HG03520 (cell line): ENCODE data around the gene YBX3.
"Not testable (repeated sequence)": the region's sequence is repeated elsewhere in the genome, so short reads cannot be mapped to it uniquely, and the experiment has no call there.

Source experiments
- ATAC-seq: cut with Tn5 transposase; IDR thresholded peaks from one replicate; pipeline ENCODE4 v1.9.1; 2021; ENCODE audit warnings: mild to moderate bottlenecking, moderate library complexity; ENCODE audit not compliant: unreplicated experiment

Gene YBX3

DNA sequence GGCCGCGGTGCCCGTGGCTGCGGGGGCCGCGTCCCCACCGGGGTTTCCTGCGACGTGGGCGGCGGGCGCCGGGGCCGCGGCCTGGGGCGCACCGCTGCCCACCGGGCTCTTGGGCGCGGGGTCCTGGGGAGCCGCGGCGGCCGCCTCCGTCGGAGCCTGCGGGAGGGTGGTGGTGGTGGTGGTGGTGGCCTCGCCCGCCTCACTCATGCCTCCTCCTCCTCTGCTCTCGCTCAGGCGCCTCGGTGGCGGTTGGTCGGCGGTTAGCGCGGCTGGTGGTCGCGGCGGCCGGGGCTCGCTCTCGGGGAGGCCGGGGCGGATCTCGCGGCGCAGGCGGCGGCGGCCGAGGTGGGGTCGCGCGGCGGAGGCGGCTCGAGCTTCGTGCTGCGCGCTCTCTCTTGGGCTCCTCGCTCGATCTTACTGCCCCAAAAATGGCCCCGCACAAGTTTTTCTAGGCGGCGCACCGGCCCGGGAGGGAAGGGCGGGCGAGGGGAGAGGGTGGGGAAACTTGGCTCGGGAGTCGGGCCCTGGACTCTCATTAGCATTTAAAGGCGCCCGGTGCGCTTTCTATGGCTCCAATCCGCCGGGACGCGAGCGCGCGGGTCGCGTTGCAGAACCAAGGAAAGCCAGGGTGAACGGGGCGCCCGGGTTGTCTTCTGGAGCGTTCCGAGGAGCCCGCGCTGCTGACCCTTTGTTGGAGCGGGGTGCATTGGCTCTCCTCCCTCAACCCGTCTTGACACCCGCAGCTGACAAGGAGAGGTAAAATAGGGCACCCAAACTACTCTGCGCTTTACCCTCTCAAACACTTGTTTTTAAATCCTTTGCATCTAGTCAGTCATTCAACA is at the start of gene YBX3:
Gene YBX3 (minus strand): TSS at position 419 of the 842 bp plus-strand sequence. CDS start 212 bp downstream, at position 207.
- peak; percentile 33 for ATAC-seq

DNA sequence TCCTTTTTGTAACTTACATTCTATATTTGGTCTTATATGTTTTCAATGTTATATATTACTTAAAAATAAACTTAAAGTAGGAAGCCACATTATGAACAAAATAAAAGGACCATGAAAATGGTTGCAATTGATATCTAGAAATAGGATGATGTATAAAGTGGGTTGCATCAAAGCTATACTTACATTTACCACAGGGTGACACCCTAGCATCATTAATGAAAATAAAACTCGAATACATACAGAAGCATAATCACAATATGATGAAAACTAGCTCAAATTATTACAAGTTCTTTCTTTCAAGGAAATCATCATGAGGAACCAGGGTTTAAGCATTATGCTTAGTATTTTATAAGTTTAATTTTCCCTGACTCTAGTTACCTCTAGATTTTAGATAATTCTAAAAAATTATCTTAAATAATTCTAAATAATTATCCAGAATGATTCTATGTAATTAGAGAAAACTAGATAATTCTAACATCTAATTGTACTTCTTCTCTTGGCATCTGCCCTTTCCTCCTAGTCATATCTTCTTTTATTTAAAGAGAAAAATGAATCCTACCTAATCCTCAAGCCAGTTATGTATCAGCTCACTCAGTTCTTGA is 48.1 kb upstream of the YBX3 start:
- ATAC-seq: no peak

GRCh38 chr12:10759657-10760056 is 36.5 kb upstream of the YBX3 start:
- ATAC-seq: no peak

GRCh38 chr12:10756194-10756593 is 33.1 kb upstream of the YBX3 start:
- no peak for ATAC-seq

GRCh38 chr12:10753059-10753458 is 29.9 kb upstream of the YBX3 start:
- ATAC-seq: no peak

DNA sequence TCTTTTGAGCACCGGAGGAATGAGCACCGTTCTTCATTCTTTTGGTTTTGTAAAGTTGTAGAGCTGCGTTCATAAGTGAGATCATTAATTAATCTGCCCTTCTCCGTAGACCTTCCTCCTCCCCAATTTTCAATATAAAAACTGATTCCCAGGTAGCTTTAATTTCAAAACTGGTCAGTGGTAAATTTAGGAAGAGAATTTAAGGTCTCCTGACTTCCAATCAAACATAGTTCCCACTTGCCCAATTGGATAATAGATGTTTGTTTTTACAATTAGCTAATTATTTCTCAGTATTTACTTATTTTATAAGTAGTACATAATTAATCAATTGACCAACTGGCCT is 27.2 kb upstream of the YBX3 start:
- ATAC-seq: no peak

- ATAC-seq: peak; percentile 79
Measured at GRCh38 chr12:10749700-10750384, 26.7 kb upstream of the YBX3 start.

DNA sequence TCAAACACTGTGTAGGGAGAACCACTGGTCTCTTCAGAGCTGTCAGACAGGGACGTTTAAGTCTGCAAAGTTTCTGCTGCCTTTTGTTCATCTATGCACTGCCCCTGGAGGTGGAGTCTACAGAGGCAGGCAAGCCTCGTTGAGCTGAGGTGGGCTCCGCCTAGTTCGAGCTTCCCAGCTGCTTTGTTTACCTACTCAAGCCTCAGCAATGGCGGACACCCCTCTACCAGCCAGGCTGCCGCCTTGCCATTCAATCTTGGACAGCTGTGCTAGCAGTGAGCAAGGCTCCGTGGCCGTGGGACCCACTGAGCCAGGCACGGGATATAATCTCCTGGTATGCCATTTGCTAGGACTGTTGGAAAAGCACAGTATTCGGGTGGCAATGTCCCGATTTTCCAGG is 24.6 kb upstream of the YBX3 start:
- no peak for ATAC-seq

DNA sequence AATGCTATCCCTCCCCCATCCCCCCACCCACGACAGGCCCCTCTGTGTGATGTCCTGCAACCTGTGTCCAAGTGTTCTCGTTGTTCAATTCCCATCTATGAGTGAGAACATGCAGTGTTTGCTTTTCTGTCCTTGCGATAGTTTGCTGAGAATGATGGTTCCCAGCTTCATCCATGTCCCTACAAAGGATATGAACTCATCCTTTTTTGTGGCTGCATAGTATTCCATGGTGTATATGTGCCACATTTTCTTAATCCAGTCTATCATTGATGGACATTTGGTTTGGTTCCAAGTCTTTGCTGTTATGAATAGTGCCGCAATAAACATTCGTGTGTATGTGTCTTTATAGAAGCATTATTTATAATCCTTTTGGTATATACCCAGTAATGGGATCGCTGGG is 20.3 kb upstream of the YBX3 start:
- not testable (repeated sequence) for ATAC-seq

DNA sequence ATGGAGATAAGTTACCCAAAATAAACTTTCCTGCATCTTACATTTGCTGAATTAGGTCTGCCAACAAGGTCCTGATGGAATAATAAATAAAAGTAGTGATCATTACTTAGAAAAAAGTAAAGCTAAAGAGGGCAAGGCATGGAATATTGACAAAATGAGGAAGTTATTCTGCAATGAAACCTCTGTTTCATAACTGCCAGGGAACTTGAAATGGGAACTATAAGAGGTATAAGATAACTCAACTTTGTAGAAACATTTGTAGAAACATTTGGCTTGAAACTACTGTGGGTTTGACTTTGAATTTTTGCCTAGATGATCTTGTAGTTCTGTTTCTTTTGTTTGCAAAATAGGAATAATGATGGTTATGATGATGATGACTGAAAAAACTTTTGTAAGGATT is 18.7 kb upstream of the YBX3 start:
- no peak for ATAC-seq

- no peak for ATAC-seq
Measured at GRCh38 chr12:10740182-10740581, 17.1 kb upstream of the YBX3 start.

DNA sequence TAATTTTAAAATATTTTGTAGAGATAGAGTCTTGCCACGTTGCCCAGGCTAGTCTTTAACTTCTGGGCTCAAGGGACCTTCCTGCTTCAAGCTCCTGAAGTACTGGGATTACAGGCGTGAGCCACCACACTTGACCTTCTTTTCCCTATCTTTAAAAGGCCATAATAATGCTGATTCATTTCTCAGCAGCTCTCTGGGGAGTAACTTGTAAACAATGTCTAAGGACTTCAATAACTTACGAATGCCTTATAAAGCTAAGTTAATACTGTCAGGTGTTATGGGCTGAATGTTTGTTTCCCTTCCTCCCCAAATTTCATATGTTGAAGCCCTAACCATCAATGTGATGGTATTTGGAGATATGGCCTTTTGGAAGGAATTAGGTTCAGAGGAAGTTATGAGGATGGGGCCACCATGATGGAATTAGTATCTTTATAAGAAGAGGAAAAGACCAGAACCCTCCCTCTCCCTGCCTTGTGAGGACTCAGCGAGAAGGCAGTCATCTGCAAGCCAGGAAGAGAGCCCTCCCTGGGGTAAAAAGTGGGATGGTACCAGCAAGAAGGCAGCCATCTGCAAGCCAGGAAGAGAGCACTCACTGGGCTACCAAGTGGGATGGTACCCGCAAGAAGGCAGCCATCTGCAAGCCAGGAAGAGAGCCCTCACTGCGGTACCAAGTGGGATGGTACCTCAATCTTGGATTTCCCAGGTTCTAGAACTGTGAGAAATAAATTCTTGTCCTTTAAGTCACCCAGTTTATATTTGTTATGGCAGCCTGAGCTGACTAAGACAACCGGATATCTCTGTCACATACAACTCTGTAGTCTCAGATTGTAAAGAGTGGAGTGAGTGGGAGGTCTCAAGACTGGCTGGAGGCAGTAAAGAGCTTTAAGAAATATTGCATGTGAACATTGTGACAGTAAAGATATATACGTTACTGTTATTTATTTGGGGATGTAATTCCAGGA is 16.3 kb upstream of the YBX3 start:
- no peak for ATAC-seq

DNA sequence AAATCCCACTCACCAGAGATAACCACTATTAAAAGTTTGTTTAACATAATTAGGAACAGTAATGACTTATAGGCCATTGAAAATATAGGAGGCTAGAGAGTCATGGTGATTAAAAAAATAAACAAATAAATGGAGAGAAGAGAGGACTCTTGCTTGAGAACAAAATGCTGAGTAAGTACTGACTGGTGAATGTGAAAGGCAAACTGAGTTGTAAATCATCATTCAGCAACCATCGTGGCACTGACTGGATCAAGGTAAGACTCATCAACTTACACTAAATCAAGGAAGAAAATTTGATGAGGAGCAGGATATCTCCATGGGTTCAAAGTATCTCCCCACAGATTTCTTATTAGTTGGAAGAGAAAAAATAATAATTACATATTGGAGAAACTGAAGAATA is 14.1 kb upstream of the YBX3 start:
- no peak for ATAC-seq

- ATAC-seq: no peak
Measured at GRCh38 chr12:10736463-10736862, 13.3 kb upstream of the YBX3 start.

DNA sequence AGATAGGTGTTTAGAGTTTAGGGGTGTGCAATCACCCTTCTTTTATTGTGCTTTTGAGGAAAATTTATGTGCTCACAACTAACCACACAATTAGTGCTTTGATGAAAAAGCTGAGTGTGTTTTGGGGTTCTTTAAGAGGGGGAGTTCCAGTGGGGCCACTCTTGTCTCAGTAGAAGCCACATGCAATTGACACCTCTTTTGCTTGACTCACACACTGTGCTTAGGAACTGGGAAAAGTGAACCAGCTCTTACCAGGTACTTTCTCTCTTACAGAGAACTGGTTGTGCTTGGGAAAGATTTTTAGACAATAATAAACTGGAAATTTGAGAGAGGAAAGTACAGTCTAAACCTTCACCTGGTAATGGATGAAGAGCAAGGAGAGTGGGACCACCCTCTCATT is 12.3 kb upstream of the YBX3 start:
- no peak for ATAC-seq

GRCh38 chr12:10732549-10732948 is 9.4 kb upstream of the YBX3 start:
- no peak for ATAC-seq

DNA sequence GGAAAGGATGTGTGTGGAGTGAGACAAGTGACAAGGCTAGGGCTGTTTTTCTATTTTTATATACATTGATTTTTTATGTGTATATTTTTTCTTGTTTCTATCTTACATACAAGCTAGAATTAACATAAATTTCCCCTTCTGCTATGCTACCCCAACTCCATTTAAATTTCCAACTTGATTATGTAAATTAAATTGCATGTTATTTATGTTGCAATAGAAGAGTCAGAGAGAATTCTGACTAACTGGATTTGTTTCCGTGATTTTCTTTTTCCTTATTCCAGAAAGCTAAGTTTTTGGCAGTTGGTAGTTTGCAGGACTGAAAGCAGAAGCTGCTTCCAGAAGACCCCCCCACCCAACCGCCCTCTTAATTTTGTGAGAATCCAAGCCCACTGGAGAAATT is 8.9 kb upstream of the YBX3 start:
- no peak for ATAC-seq

DNA sequence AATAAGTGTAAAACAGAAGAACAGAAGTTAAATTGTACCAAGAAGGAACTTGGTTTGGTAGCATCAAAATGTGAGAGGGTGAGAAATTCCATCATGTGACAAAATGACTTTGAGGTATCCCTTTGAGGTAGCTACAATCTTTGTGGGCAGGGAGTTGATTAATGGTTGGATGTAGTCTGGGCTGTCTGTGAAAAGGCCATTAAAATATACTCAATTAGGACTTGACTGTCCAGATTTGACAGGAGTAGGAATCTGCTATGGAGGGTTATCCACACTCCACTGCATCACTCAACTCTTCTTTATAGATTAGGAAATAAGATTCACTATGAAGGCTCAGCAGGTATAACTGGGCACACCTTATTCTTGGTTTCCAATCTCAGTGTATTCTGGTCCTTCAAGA is 7.4 kb upstream of the YBX3 start:
- ATAC-seq: no peak

DNA sequence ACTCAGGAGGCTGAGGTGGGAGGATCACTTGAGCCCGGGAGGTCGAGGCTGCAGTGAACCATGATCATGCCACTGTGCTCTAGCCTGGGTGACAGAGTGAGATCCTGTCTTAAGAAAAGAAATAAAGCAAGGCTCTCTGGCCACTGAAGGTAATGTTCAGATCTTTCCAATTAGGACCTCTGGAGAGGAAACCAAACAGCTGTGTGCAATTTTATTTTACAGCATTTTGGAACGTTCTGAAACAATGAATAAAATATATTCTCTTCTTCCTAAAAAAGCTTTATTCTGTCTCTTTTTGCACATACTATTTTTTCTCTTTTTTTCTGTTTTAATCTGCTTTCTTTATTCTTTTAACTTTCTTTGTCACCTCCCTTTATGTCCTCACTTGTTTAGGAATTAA is 5.0 kb upstream of the YBX3 start:
- no peak for ATAC-seq

GRCh38 chr12:10726945-10727344 is 3.8 kb upstream of the YBX3 start:
- no peak for ATAC-seq

GRCh38 chr12:10725003-10725402 is 1.9 kb upstream of the YBX3 start:
- ATAC-seq: no peak
